Measurements from ENCODE around the gene HGS.

GRCh38 chr17:81672954-81673353 is 10.9 kb upstream of the HGS start:
- TF ChIP-seq CTCF (conservative IDR thresholded peaks at IDR 0.05; ENCODE audit: low read depth, low read length) (no peak), EZH2 (IDR thresholded peaks at IDR 0.05; ENCODE audit: borderline replicate concordance, low read depth, low read length, poor library complexity, severe bottlenecking) (no peak)

Measured in A673 (cell line).